ENCODE data around the gene SLC49A4.

SLC49A4 gene

DNA sequence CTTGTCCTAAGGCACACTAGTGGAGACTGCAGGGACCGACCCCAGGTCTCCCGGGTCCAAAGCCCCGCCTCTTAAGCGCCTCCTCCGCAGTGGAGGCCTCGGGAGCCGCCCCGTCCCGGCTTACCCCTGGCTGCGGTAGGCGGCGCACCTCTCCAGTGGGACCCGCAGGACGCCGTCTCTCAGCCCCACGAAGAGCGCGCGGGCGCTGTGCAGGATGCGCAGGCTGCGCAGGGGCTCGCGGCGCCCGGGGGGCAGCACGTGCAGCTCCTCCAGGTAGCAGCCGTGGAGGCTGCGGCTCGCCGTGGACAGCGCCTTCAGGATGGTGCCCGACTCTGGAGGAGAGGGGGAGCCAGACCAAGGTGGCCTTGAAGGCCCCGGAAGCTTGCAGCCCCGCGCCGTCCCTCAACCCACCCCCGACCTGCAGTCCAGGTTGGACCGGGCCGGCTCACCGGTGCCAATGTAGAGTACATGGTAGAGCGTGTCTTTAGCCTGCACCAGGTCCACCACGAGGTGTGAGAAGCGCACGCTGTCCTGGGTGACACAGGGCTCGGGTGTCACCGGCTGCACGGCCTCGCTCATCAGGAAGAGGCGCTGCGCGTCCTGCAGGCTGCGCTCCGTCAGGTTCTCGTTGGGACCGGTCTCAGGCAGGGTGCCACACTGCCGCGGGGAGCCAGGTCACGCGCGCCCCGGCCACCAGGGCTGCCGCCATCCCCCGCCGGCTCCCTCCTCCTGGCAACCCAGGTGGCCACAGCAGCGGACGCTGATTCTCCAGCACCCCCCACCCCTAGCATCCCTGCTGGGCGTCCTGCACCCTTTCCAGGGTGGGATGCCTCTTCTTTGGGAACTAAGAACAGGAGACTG, 127.2 kb downstream of the SLC49A4 start:
- Histone ChIP-seq H3F3A (ENCODE audit: low read depth) (no peaks in the 10 kb centered on the region), H3K4me3 (ENCODE audit: low read length, poor library complexity, severe bottlenecking) (no peak overlapping the region), H3K9me3 (ENCODE audit: insufficient read depth, low read depth, low read length) (no peaks in the 10 kb centered on the region), H3K36me3 (ENCODE audit: insufficient read depth, low read length) (no peaks in the 10 kb centered on the region), H2AFZ (ENCODE audit: low read length) (no peak overlapping the region), H3K27me3 (ENCODE audit: insufficient read depth, low read length, poor library complexity, severe bottlenecking) (no peaks in the 10 kb centered on the region), H3K79me2 (ENCODE audit: insufficient read depth, low read length) (no peaks in the 10 kb centered on the region), H4K20me1 (ENCODE audit: insufficient read depth, low read length, poor library complexity, severe bottlenecking) (no peaks in the 10 kb centered on the region), H3K4me2 (ENCODE audit: low read depth, low read length, poor library complexity, severe bottlenecking) (no peak overlapping the region), H3K9ac (ENCODE audit: low read depth, low read length, poor library complexity, severe bottlenecking) (no peak overlapping the region), H3K9me2 (replicated peaks; ENCODE audit: low read depth, low read length) (no peaks in the 10 kb centered on the region), H3K4me1 (ENCODE audit: insufficient read depth, low read length, poor library complexity, severe bottlenecking) (no peaks in the 10 kb centered on the region)
- TF ChIP-seq EZH2phosphoT487 (IDR thresholded peaks at IDR 0.05; ENCODE audit: borderline replicate concordance): no peak
- TF ChIP-seq, protein P1, sequence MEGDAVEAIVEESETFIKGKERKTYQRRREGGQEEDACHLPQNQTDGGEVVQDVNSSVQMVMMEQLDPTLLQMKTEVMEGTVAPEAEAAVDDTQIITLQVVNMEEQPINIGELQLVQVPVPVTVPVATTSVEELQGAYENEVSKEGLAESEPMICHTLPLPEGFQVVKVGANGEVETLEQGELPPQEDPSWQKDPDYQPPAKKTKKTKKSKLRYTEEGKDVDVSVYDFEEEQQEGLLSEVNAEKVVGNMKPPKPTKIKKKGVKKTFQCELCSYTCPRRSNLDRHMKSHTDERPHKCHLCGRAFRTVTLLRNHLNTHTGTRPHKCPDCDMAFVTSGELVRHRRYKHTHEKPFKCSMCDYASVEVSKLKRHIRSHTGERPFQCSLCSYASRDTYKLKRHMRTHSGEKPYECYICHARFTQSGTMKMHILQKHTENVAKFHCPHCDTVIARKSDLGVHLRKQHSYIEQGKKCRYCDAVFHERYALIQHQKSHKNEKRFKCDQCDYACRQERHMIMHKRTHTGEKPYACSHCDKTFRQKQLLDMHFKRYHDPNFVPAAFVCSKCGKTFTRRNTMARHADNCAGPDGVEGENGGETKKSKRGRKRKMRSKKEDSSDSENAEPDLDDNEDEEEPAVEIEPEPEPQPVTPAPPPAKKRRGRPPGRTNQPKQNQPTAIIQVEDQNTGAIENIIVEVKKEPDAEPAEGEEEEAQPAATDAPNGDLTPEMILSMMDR (conservative IDR thresholded peaks at IDR 0.05; ENCODE audit: low read length): no peak

DNA sequence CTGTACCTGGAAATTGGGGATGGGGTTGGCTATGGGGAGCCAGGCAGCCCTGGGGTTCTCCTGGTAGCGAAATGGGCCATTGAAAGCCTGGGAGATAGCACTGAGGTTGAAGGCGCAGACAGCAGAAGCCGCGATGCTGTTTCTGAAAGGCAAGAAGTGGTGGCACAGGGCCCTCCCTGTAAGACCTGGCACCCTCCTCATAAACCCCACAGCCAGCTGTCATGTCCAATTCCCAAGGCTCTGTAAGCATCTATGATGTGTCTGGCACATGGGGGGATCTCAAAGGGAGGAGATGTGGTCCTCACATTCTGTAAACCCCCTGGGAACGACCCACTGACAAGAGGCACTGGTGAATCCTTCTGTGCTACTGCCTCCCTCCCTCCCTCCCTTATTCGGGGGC, 128.7 kb downstream of the SLC49A4 start:
- Histone ChIP-seq H2AFZ (ENCODE audit: low read length) (no peak overlapping the region), H3F3A (ENCODE audit: low read depth) (no peaks in the 10 kb centered on the region), H3K79me2 (ENCODE audit: insufficient read depth, low read length) (no peaks in the 10 kb centered on the region), H3K9me3 (ENCODE audit: insufficient read depth, low read depth, low read length) (no peaks in the 10 kb centered on the region), H3K4me1 (ENCODE audit: insufficient read depth, low read length, poor library complexity, severe bottlenecking) (no peaks in the 10 kb centered on the region), H3K4me3 (ENCODE audit: low read length, poor library complexity, severe bottlenecking) (no peak overlapping the region), H3K9me2 (replicated peaks; ENCODE audit: low read depth, low read length) (no peaks in the 10 kb centered on the region), H3K36me3 (ENCODE audit: insufficient read depth, low read length) (no peaks in the 10 kb centered on the region), H3K4me2 (ENCODE audit: low read depth, low read length, poor library complexity, severe bottlenecking) (no peak overlapping the region), H3K27me3 (ENCODE audit: insufficient read depth, low read length, poor library complexity, severe bottlenecking) (no peaks in the 10 kb centered on the region), H4K20me1 (ENCODE audit: insufficient read depth, low read length, poor library complexity, severe bottlenecking) (no peaks in the 10 kb centered on the region), H3K9ac (ENCODE audit: low read depth, low read length, poor library complexity, severe bottlenecking) (no peak overlapping the region)
- no peak for TF ChIP-seq EZH2phosphoT487 (IDR thresholded peaks at IDR 0.05; ENCODE audit: borderline replicate concordance)
- TF ChIP-seq, protein P1 (conservative IDR thresholded peaks at IDR 0.05; ENCODE audit: low read length): no peak

DNA sequence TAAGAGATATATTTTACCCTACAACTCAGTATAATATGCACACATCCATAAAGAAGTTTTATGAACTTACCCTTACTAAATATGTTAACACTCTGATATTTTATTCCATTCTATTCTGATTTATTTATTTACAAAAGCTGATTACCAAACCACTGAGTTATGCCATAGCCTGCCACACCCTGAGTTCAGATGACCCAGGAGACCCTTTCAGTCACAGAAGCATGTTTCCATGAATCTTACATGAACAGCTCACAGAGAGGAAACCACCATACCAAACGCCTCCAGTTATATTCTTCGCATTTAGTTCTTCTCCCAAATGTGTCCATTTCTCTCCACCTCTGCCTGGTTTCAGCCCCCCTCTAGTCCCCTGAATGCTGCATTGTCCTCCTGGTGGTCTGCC, 129.2 kb downstream of the SLC49A4 start:
- Histone ChIP-seq H3F3A (ENCODE audit: low read depth) (no peaks in the 10 kb centered on the region), H3K36me3 (ENCODE audit: insufficient read depth, low read length) (no peaks in the 10 kb centered on the region), H3K4me2 (ENCODE audit: low read depth, low read length, poor library complexity, severe bottlenecking) (no peak overlapping the region), H3K27me3 (ENCODE audit: insufficient read depth, low read length, poor library complexity, severe bottlenecking) (no peaks in the 10 kb centered on the region), H2AFZ (ENCODE audit: low read length) (no peak overlapping the region), H3K9me3 (ENCODE audit: insufficient read depth, low read depth, low read length) (no peaks in the 10 kb centered on the region), H3K9ac (ENCODE audit: low read depth, low read length, poor library complexity, severe bottlenecking) (no peak overlapping the region), H3K4me3 (ENCODE audit: low read length, poor library complexity, severe bottlenecking) (no peak overlapping the region), H3K4me1 (ENCODE audit: insufficient read depth, low read length, poor library complexity, severe bottlenecking) (no peaks in the 10 kb centered on the region), H3K79me2 (ENCODE audit: insufficient read depth, low read length) (no peaks in the 10 kb centered on the region), H4K20me1 (ENCODE audit: insufficient read depth, low read length, poor library complexity, severe bottlenecking) (no peaks in the 10 kb centered on the region), H3K9me2 (replicated peaks; ENCODE audit: low read depth, low read length) (no peaks in the 10 kb centered on the region)
- no peak for TF ChIP-seq EZH2phosphoT487 (IDR thresholded peaks at IDR 0.05; ENCODE audit: borderline replicate concordance)
- TF ChIP-seq, protein P1 (conservative IDR thresholded peaks at IDR 0.05; ENCODE audit: low read length): no peak
